ENCODE measurements around the gene OGFR. TPM values are rescaled to one million over a fixed set of nuclear protein-coding genes. Genes with fewer than 3 reads are reported as not detected.
"Not testable (repeated sequence)": the region's sequence is repeated elsewhere in the genome, so short reads cannot be mapped to it uniquely, and the experiment has no call there.

Gene OGFR
- polyA plus RNA-seq, 4 donors = 23.8 to 36.0 (median 25.0) TPM

GRCh38 chr20:62853304-62853703 lies 48.7 kb downstream of the OGFR start:
- not testable (repeated sequence) for DNase-seq (ENCODE audit: low read depth in 4 of 4, low spot score in 3 of 4)

DNA sequence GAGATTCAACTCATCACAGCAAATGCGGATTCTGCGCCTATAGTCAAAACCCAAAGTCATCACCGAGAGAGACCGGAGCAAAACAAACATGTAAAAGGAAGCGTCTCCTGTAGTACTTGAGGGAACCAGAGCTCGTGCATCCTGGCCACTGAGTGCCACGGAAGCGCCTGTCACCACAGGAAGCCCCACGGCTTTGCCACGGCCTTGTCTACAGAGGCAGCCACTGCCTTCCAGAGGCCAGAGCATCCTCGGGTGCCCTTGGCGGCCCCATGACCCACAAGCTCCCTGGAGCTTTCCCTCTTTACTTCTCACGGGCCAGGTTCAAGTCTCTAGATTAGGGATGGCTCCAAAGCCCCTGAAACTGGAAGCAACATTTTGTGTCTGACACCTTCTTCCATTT lies 49.5 kb downstream of the OGFR start:
- no peak for DNase-seq (ENCODE audit: low read depth in 4 of 4, low spot score in 3 of 4)

GRCh38 chr20:62855120-62855519 lies 50.5 kb downstream of the OGFR start:
- no peak for DNase-seq (ENCODE audit: low read depth in 4 of 4, low spot score in 3 of 4)

GRCh38 chr20:62856931-62857619 lies 52.4 kb downstream of the OGFR start:
- DNase-seq (ENCODE audit: low read depth in 4 of 4, low spot score in 3 of 4) = no peak

DNA sequence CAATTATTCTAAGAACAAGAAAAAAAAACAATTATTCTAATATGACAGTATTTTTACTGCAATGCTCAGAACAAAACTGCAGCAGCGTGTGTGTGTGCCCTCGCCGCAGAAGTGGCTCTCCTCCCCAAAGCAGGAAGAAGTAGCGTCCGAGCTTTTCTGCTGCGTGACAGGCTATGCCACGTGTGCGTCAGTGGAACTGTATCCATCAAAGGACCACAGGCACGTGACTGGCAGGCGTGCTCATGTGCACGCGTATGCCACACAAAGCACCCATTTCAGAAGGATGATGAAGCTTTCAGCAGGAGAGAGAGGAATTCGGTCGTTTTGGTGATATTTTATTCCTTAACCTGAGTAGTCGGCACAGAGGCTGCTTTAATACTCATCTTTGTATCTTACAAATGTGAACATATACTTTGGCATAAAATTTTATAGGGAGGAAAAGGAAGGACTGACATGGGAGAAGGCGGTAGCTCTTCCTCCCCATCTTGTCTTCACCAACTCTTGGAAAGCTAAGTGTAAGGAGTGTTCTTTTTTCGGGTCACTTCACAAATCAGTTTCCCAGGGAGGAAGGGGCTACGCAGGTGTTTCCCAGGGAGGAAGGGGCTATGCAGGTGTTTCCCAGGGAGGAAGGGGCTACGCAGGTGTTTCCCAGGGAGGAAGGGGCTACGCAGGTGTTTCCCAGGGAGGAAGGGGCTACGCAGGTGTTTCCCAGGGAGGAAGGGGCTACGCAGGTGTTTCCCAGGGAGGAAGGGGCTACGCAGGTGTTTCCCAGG lies 53.6 kb downstream of the OGFR start:
- no peak for DNase-seq (ENCODE audit: low read depth in 4 of 4, low spot score in 3 of 4)

DNA sequence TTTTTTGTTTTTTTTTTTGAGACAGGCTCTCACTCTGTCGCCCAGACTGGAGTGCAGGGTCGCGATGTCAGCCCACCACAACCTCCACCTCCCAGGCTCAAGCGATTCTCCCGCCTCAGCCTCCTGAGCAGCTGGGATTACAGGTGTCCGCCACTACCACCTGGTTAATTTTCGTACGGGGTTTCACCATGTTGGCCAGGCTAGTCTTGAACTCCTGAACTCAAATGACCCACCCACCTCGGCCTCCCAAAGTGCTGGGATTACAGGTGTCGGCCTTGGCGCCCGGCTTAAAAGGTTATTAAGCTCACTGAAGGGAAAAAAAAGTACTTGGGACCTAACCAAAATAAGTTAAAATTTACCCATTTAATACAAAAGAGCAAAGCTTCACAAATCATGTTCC lies 55.1 kb downstream of the OGFR start:
- DNase-seq (ENCODE audit: low read depth in 4 of 4, low spot score in 3 of 4) = no peak

- no peak for DNase-seq (ENCODE audit: low read depth in 4 of 4, low spot score in 3 of 4)
Observed at GRCh38 chr20:62860391-62860923, 55.8 kb downstream of the OGFR start.

- no peak for DNase-seq (ENCODE audit: low read depth in 4 of 4, low spot score in 3 of 4)
Observed at GRCh38 chr20:62860924-62861691, 56.5 kb downstream of the OGFR start.

GRCh38 chr20:62861726-62862336 lies 57.2 kb downstream of the OGFR start, which contains the start of gene TCFL5:
TSS of gene TCFL5 (minus strand) at chr20:62861822. CDS start at chr20:62861670, 152 bp downstream.
- peak; percentile 55 to 69 (median 62) for DNase-seq (ENCODE audit: low read depth in 4 of 4, low spot score in 3 of 4)

Other genes starting within 250 kb of the OGFR start
- gene SLCO4A1, start 162.3 kb upstream of the OGFR start, polyA plus RNA-seq (ENCODE audit: insufficient read length in 4 of 4) = 1 to 10 TPM; 2.5 to 8.6 (median 3.0) TPM
- 1 to 10 TPM; 1.0 to 1.4 (median 1.2) TPM for gene NTSR1, start 96.0 kb upstream of the OGFR start, polyA plus RNA-seq (ENCODE audit: insufficient read length in 4 of 4)
- gene MRGBP, start 8.4 kb upstream of the OGFR start, polyA plus RNA-seq (ENCODE audit: insufficient read length in 4 of 4) = 10 to 100 TPM; 15.7 to 17.1 (median 16.6) TPM
- 10 to 100 TPM; 17.6 to 29.2 (median 24.0) TPM for gene COL9A3, start 12.2 kb downstream of the OGFR start, polyA plus RNA-seq (ENCODE audit: insufficient read length in 4 of 4)
- 10 to 100 TPM; 12.7 to 13.4 (median 13.0) TPM for gene TCFL5, start 57.0 kb downstream of the OGFR start, polyA plus RNA-seq (ENCODE audit: insufficient read length in 4 of 4)
- gene DIDO1, start 121.7 kb downstream of the OGFR start, polyA plus RNA-seq (ENCODE audit: insufficient read length in 4 of 4) = 10 to 100 TPM; 52.3 to 61.3 (median 59.1) TPM
- gene GID8, start 133.3 kb downstream of the OGFR start, polyA plus RNA-seq (ENCODE audit: insufficient read length in 4 of 4) = 10 to 100 TPM; 50.2 to 55.9 (median 50.9) TPM
- 1 to 10 TPM; 1.3 to 2.0 (median 1.7) TPM for gene SLC17A9, start 147.9 kb downstream of the OGFR start, polyA plus RNA-seq (ENCODE audit: insufficient read length in 4 of 4)
- gene BHLHE23, start 202.1 kb downstream of the OGFR start, polyA plus RNA-seq (ENCODE audit: insufficient read length in 4 of 4) = under 1 TPM in 1 of 4 donors, not detected in 3; 0.08 TPM